SU-DHL-6 (cell line): ENCODE measurements around the gene AOC1.
"Not testable (repeated sequence)": the region's sequence is repeated elsewhere in the genome, so short reads cannot be mapped to it uniquely, and the experiment has no call there.

Experiments used
- H2AFZ ChIP-seq: fragments of 200-600 bp; sonication (generic); 2 replicates; pipeline ENCODE4 v1.6.1; 2014; ENCODE audit warnings: low read depth, mild to moderate bottlenecking, moderate library complexity, mixed read lengths, antibody characterized with exemption, low read length; ENCODE audit not compliant: severe bottlenecking
- H3F3A ChIP-seq: fragments of 200-600 bp; shearing (Covaris generic); 2 replicates; pipeline ENCODE4 v1.6.0; 2016; ENCODE audit warnings: antibody characterized with exemption, mild to moderate bottlenecking; ENCODE audit not compliant: insufficient read depth
- H3K27ac ChIP-seq: fragments of 200-600 bp; sonication (generic); 2 replicates; pipeline ENCODE4 v1.5.1; 2016; ENCODE audit warnings: low read depth, mild to moderate bottlenecking, low read length, moderate library complexity, mixed read lengths
- H3K27me3 ChIP-seq: fragments of 200-600 bp; sonication (generic), shearing (Covaris generic); 2 replicates; pipeline ENCODE4 v1.6.0; 2014; ENCODE audit warnings: mild to moderate bottlenecking, low read length
- H3K36me3 ChIP-seq: fragments of 200-600 bp; sonication (generic); 2 replicates; pipeline ENCODE4 v1.6.1; 2014; ENCODE audit warnings: mild to moderate bottlenecking, low read length, mixed read lengths
- H3K4me2 ChIP-seq: fragments of 300-600, 200-600 bp; shearing (Covaris generic), sonication (generic); 2 replicates; pipeline ENCODE4 v1.6.0; 2014; ENCODE audit warnings: low read length, low read depth, mild to moderate bottlenecking; ENCODE audit not compliant: poor library complexity, severe bottlenecking
- H3K4me3 ChIP-seq: fragments of 200-600 bp; sonication (generic); 2 replicates; pipeline ENCODE4 v1.5.1; 2014; ENCODE audit warnings: antibody characterized with exemption, low read length, mild to moderate bottlenecking, mixed read lengths; ENCODE audit not compliant: insufficient read depth, poor library complexity, severe bottlenecking
- H3K79me2 ChIP-seq: fragments of 200-600 bp; sonication (generic); 2 replicates; pipeline ENCODE4 v1.6.1; 2014; ENCODE audit warnings: mild to moderate bottlenecking, low read length, moderate library complexity; ENCODE audit not compliant: insufficient read depth
- H3K9ac ChIP-seq: fragments of 200-600 bp; sonication (generic); 2 replicates; pipeline ENCODE4 v1.7.0; 2014; ENCODE audit warnings: mild to moderate bottlenecking, low read length
- H3K9me2 ChIP-seq: fragments of 200-600 bp; sonication (generic); replicated peaks from 2 replicates; pipeline ENCODE4 v1.6.1; 2014; ENCODE audit warnings: low read length; ENCODE audit not compliant: insufficient read depth
- H3K9me3 ChIP-seq: fragments of 200-600 bp; sonication (generic); 2 replicates; pipeline ENCODE4 v1.6.1; 2014; ENCODE audit warnings: low read length, mixed read lengths; ENCODE audit not compliant: insufficient read depth
- H4K20me1 ChIP-seq: fragments of 200-600 bp; sonication (generic); 2 replicates; pipeline ENCODE4 v1.6.1; 2014; ENCODE audit warnings: low read depth, mild to moderate bottlenecking, antibody characterized with exemption, low read length, moderate library complexity, mixed read lengths
- CTCF ChIP-seq: fragments of 200-600 bp; sonication (generic); IDR thresholded peaks from one replicate; pipeline ENCODE4 v1.5.1; 2017; ENCODE audit warnings: antibody characterized with exemption, mild to moderate bottlenecking, low read length, moderate library complexity; ENCODE audit not compliant: insufficient read depth, poor library complexity, severe bottlenecking
- EZH2phosphoT487 ChIP-seq: fragments of 200-600 bp; sonication (generic), shearing (Covaris generic); conservative IDR thresholded peaks from 2 replicates; pipeline ENCODE4 v1.6.1; 2018; ENCODE audit warnings: mild to moderate bottlenecking, antibody characterized with exemption, low read length, moderate library complexity, mixed read lengths

Gene AOC1

GRCh38 chr7:150908173-150908572 lies 55.9 kb downstream of the AOC1 start:
- H3K9me2 ChIP-seq, result no peaks in the 10 kb centered on the region
- H3K79me2 ChIP-seq, result no peaks in the 10 kb centered on the region
- no peaks in the 10 kb centered on the region for H3K9me3 ChIP-seq
- no peak overlapping the region for H3K27ac ChIP-seq
- no peak overlapping the region for H3K9ac ChIP-seq
- TF ChIP-seq CTCF (no peak), EZH2phosphoT487 (no peak)
- no peaks in the 10 kb centered on the region for H3K36me3 ChIP-seq
- no peaks in the 10 kb centered on the region for H3K27me3 ChIP-seq
- no peaks in the 10 kb centered on the region for H4K20me1 ChIP-seq
- H3K4me3 ChIP-seq, result no peak overlapping the region
- no peak overlapping the region for H3K4me2 ChIP-seq
- no peaks in the 10 kb centered on the region for H3F3A ChIP-seq
- no peak overlapping the region for H2AFZ ChIP-seq

- no peak for TF ChIP-seq EZH2phosphoT487
- TF ChIP-seq CTCF, result no peak
- H3K9me3 ChIP-seq, result no peaks in the 10 kb centered on the region
- H3K79me2 ChIP-seq, result no peaks in the 10 kb centered on the region
- no peaks in the 10 kb centered on the region for H3K9me2 ChIP-seq
- no peak overlapping the region for H3K4me3 ChIP-seq
- no peak overlapping the region for H3K4me2 ChIP-seq
- H3K36me3 ChIP-seq, result no peaks in the 10 kb centered on the region
- H3K27me3 ChIP-seq, result no peaks in the 10 kb centered on the region
- no peak overlapping the region for H2AFZ ChIP-seq
- no peaks in the 10 kb centered on the region for H4K20me1 ChIP-seq
- H3F3A ChIP-seq, result no peaks in the 10 kb centered on the region
- H3K27ac ChIP-seq, result no peak overlapping the region
- H3K9ac ChIP-seq, result no peak overlapping the region
Measured at GRCh38 chr7:150909200-150909995, 57.1 kb downstream of the AOC1 start.

GRCh38 chr7:150910305-150910995 lies 58.1 kb downstream of the AOC1 start:
- not testable (repeated sequence) for H3K9me3 ChIP-seq, H3K4me3 ChIP-seq, H3K9me2 ChIP-seq, H3K79me2 ChIP-seq, H2AFZ ChIP-seq, H3K27ac ChIP-seq, H3K27me3 ChIP-seq, H3K4me2 ChIP-seq, H4K20me1 ChIP-seq, H3K9ac ChIP-seq, H3K36me3 ChIP-seq, H3F3A ChIP-seq

- H4K20me1 ChIP-seq, result no peaks in the 10 kb centered on the region
- H2AFZ ChIP-seq, result no peak overlapping the region
- no peaks in the 10 kb centered on the region for H3K9me3 ChIP-seq
- H3F3A ChIP-seq, result no peaks in the 10 kb centered on the region
- no peaks in the 10 kb centered on the region for H3K27me3 ChIP-seq
- H3K36me3 ChIP-seq, result no peaks in the 10 kb centered on the region
- H3K9me2 ChIP-seq, result no peaks in the 10 kb centered on the region
- TF ChIP-seq EZH2phosphoT487 (no peak), CTCF (no peak)
- no peak overlapping the region for H3K4me2 ChIP-seq
- H3K4me3 ChIP-seq, result no peak overlapping the region
- H3K9ac ChIP-seq, result no peak overlapping the region
- no peak overlapping the region for H3K27ac ChIP-seq
- H3K79me2 ChIP-seq, result no peaks in the 10 kb centered on the region
Measured at GRCh38 chr7:150910996-150911422, 58.7 kb downstream of the AOC1 start.
